Muscle of arm (tissue), 14 donors: ENCODE measurements around the gene CCDC77. TPM values are rescaled to one million over a fixed set of nuclear protein-coding genes. Genes with fewer than 3 reads are reported as not detected.
"Not testable (repeated sequence)": the region's sequence is repeated elsewhere in the genome, so short reads cannot be mapped to it uniquely, and the experiment has no call there.

Source experiments
- DNase-seq: peaks from one replicate; pipeline ENCODE4 v3.0.0-alpha.2; 2013
- long read RNA-seq, 11 donors: transcript quantifications; one replicate each; lab custom pipeline, GENCODE V29; 2026
- polyA plus RNA-seq, 12 donors: library from polyadenylated mRNA; unstranded; fragments of 120-200 nt; gene quantifications; one replicate each; pipeline ENCODE4 v1.2.1, GENCODE V29; 2013; ENCODE audit not compliant: insufficient read length in 12 of 12

Gene CCDC77
- polyA plus RNA-seq = 10 to 100 TPM in 5 of 12 donors, 1 to 10 TPM in 6, not detected in 1; 6.5 to 24.8 (median 9.9) TPM
- long read RNA-seq, donor 1, partial matches to known transcripts = 0 of 1 reads
- long read RNA-seq, donor 1, other reads (novel, unspliced or antisense) = 0 of 1 reads
- long read RNA-seq, donor 2 = 0 reads
- long read RNA-seq, donor 3 = 0 reads
- long read RNA-seq, donor 4, partial matches to known transcripts = 0 of 2 reads
- long read RNA-seq, donor 4, other reads (novel, unspliced or antisense) = 0 of 2 reads
- long read RNA-seq, donor 5 = 0 reads
- long read RNA-seq, donor 6, partial matches to known transcripts = 0 of 1 reads
- long read RNA-seq, donor 6, other reads (novel, unspliced or antisense) = 0 of 1 reads
- long read RNA-seq, donor 7, partial matches to known transcripts = 0 of 2 reads
- long read RNA-seq, donor 7, other reads (novel, unspliced or antisense) = 0 of 2 reads
- long read RNA-seq, donor 8, partial matches to known transcripts = 0 of 2 reads
- long read RNA-seq, donor 8, other reads (novel, unspliced or antisense) = 0 of 2 reads
- long read RNA-seq, donor 9 = 0 reads
- long read RNA-seq, donor 10, partial matches to known transcripts = 0 of 1 reads
- long read RNA-seq, donor 10, other reads (novel, unspliced or antisense) = 0 of 1 reads
- long read RNA-seq, donor 11, partial matches to known transcripts = 0 of 1 reads
- long read RNA-seq, donor 11, other reads (novel, unspliced or antisense) = 0 of 1 reads

GRCh38 chr12:401235-402028 is at the start of gene CCDC77:
Gene CCDC77 (plus strand): TSS chr12:401644. CDS start chr12:409384, 7,740 bp downstream.
- DNase-seq = peak; percentile 96

DNA sequence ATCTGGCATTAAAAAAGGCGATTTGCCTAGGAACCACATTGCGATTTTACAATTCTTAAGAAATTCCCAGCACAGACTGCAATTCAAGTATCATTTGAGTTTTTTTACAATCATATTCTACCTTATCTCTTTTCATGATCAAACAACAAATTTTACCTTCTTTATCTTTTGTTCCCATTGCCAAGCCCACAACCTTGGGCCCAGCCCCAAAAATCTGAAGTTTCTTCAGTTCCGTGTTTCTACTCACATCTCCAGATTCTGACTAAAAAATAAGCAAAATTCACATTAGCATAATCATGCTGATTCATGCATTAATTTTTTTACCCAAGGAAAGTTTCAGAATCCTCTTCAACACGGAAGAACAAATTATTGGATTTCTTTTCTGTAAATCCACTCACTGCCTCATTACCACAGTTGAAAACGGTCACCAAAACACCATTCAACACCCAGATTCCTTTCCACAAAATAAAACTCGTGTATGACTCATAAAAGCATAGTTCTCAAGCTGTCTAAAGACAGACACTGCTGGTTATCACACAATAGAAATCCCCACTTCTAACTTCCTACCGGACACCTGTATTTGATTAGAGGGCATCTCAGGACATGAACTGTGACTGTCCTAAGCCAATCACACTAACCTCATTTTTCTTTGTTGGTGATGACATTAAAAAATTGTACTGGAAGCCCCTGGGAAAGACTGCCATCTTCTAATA is 45.0 kb upstream of the CCDC77 start:
- no peak for DNase-seq

DNA sequence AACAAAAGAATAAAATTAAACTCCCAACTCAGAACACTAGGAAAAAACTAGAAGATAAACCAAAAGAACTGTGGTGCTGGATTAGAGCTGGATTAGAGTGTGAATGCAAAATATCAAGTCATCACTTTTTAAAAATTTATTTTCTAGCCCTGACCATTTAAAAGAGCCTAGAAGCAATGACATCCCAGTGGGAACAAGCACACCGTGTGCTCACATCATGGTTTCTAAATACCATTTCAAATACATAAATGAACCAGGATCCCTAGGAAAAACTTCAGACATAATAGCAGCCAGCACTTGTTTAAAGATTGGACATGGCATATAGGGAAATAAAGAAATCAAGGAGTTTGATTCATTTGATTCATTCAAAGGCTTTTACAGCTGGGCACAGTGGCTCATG is 42.4 kb upstream of the CCDC77 start:
- no peak for DNase-seq

- no peak for DNase-seq
Measured at GRCh38 chr12:366820-367219, 34.6 kb upstream of the CCDC77 start.

GRCh38 chr12:367972-368371 is 33.5 kb upstream of the CCDC77 start:
- no peak for DNase-seq

- DNase-seq = not testable (repeated sequence)
Measured at GRCh38 chr12:370739-371485, 30.5 kb upstream of the CCDC77 start.

DNA sequence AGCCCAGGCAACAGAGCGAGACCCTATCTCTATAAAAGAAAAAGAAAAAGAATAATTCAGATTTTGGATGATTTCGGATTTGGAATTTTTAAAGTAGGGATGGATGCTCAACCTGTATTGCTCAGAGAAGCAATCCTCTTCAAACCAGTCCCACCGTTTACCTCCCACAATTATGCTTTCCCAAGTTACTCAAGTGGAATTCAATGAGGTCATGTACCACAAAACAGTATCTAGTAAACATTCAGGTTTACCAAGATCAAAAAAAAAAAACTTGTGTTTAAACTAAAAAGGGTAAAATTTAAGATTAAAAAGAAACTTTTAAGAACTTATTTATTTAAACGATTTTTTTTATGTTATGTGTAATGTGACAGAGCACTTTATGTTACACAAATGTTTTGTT is 14.8 kb upstream of the CCDC77 start:
- DNase-seq = no peak

DNA sequence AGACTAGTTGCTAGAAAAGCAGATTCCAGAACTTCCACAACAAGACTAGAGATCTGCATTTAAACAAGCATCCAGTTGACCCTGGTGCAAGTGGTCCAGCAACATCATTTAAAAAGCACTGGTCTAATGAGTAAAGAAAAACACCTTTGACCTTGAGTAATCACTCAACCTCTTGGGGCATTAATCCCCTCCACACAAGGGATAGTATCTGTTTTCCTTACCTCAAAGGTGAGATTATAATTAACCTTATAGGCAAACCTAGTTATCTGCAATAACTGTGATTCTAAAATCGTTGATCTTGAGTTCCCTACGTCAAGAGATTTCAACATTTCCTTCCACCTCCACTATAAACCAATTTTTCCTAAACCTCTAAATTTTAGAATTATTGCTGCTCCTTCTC is 13.4 kb upstream of the CCDC77 start:
- DNase-seq = no peak

GRCh38 chr12:388541-389141 is 12.8 kb upstream of the CCDC77 start:
- DNase-seq = peak; percentile 42

- DNase-seq = peak; percentile 95
Measured at GRCh38 chr12:389142-390096, 12.0 kb upstream of the CCDC77 start, which contains the start of gene KDM5A. Gene KDM5A (minus strand): TSS chr12:389320. CDS start chr12:389091, 229 bp downstream.

- DNase-seq = no peak
Measured at GRCh38 chr12:400828-401227, 616 bp upstream of the CCDC77 start.

GRCh38 chr12:402029-402389 is 565 bp downstream of the CCDC77 start:
- no peak for DNase-seq

DNA sequence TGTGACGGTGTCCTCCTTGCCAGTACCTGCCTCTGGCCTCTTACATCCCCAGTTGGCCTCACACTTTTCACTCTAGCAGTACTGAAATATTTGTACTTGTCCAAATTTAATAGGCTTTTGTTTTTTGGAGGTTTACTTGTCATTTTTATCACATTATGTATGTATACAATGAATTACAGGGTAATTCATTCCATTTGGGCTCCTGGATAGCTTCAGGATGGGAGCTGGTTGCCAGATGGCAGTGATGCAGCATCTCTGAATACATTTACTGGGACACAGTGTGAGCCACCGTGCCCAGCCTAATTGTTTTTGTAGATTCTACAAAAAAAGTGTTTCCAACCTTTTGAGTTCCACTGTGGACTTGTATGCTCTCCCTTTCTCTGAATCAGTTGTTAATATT is 13.4 kb downstream of the CCDC77 start:
- DNase-seq = no peak

GRCh38 chr12:418432-418831 is 17.0 kb downstream of the CCDC77 start:
- DNase-seq = no peak

GRCh38 chr12:422526-422925 is 21.1 kb downstream of the CCDC77 start:
- no peak for DNase-seq

DNA sequence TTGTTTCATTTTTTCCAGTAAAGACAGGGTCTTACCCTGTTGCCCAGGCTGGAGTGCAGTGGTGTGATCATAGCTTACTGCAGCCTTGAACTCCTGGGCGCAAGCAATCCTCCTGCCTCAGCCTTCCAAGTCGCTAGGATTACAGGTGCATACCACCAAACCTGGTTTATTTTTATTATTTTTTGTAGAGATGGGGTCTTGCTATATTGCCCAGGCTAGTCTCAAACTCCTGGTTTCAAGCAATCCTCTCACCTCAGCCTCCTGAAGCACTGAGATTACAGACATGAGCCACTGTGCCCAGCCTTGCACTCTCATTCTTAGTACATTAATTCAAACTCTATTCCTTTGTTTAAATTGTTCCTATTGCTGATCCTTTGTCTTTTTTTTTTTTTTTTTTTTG is 34.3 kb downstream of the CCDC77 start:
- not testable (repeated sequence) for DNase-seq

- DNase-seq = peak; percentile 45
Measured at GRCh38 chr12:442235-442884, 40.9 kb downstream of the CCDC77 start.

DNA sequence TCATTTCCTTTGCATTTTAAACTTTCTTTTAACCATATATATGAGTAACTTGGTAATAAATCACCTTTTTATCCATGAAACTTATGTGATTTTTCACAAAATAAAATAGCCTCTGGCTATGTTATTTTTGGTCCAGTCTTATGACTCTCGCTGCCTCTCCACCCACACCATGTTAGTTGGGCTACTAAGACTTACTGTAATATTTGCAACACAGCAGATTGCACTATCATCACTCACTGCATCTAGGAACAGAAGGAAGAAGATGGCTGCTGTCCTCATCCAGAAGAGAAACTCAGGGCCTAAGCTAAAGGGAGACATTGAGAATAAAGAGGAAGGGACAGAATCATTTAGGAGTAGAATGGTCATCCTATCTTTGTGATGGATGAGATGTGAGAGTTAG is 45.7 kb downstream of the CCDC77 start:
- DNase-seq = no peak

DNA sequence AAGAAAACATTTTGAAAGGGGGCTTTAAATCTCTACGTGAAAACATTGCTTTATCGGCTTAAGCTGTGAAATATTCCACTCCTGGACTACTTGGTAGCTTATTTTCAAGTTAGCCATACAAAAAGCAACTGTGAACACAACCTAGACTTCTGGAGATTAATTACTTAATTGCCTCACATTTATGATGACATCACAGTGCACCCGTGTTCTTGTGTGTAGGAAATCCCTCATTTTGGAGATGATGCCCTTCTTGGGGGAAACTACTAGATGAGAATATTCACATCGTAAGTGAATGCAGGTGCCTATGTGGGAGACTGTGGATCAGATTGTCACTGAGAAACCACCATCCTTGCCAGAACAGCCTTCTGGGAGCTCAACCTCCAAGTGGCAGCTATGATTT is 47.8 kb downstream of the CCDC77 start:
- no peak for DNase-seq
